ENCODE results near the gene FLT3LG.

GRCh38 chr19:49472936-49473335 lies 1.1 kb upstream of the FLT3LG start:
- no peak for TF ChIP-seq POLR2AphosphoS5 (IDR thresholded peaks at IDR 0.05)
- TF ChIP-seq CTCF (IDR thresholded peaks at IDR 0.05) = no peak

Data from sigmoid colon (tissue), 4 donors.